GM18909 (cell line): Measurements from ENCODE around the gene GPC3.

Experiments used
- ATAC-seq: cut with Tn5 transposase; IDR thresholded peaks from one replicate; pipeline ENCODE4 v1.9.1; 2021; ENCODE audit warnings: mild to moderate bottlenecking; ENCODE audit not compliant: unreplicated experiment, poor library complexity

GPC3 gene

GRCh38 chrX:133661962-133662839 lies 323.2 kb downstream of the GPC3 start:
- ATAC-seq, result no peak

- no peak for ATAC-seq
Observed at GRCh38 chrX:133660281-133660680, 325.1 kb downstream of the GPC3 start.

- ATAC-seq, result no peak
Observed at GRCh38 chrX:133658293-133658911, 327.0 kb downstream of the GPC3 start.

- ATAC-seq, result no peak
Observed at GRCh38 chrX:133655275-133656265, 329.8 kb downstream of the GPC3 start.

GRCh38 chrX:133654811-133655210 lies 330.6 kb downstream of the GPC3 start:
- no peak for ATAC-seq

- ATAC-seq, result no peak
Observed at GRCh38 chrX:133653358-133653757, 332.0 kb downstream of the GPC3 start.

GRCh38 chrX:133652185-133652584 lies 333.2 kb downstream of the GPC3 start:
- ATAC-seq, result no peak

GRCh38 chrX:133650239-133650638 lies 335.2 kb downstream of the GPC3 start:
- ATAC-seq, result no peak

- no peak for ATAC-seq
Observed at GRCh38 chrX:133649651-133650050, 335.7 kb downstream of the GPC3 start.

GRCh38 chrX:133648594-133648993 lies 336.8 kb downstream of the GPC3 start:
- ATAC-seq, result no peak

- ATAC-seq, result no peak
Observed at GRCh38 chrX:133646719-133647116, 338.7 kb downstream of the GPC3 start.

GRCh38 chrX:133645977-133646718 lies 339.2 kb downstream of the GPC3 start:
- ATAC-seq, result no peak

- no peak for ATAC-seq
Observed at GRCh38 chrX:133645256-133645655, 340.1 kb downstream of the GPC3 start.

GRCh38 chrX:133640161-133641015 lies 345.0 kb downstream of the GPC3 start:
- no peak for ATAC-seq

GRCh38 chrX:133639726-133640125 lies 345.7 kb downstream of the GPC3 start:
- ATAC-seq, result no peak

- no peak for ATAC-seq
Observed at GRCh38 chrX:133638285-133638684, 347.1 kb downstream of the GPC3 start.

GRCh38 chrX:133637765-133638164 lies 347.6 kb downstream of the GPC3 start:
- no peak for ATAC-seq

- no peak for ATAC-seq
Observed at GRCh38 chrX:133636009-133636408, 349.4 kb downstream of the GPC3 start.

- ATAC-seq, result no peak
Observed at GRCh38 chrX:133634416-133634815, 351.0 kb downstream of the GPC3 start.
